Stimulated activated CD4-positive, alpha-beta T cell treated with anti-CD3 and anti-CD28 coated beads, TNF-alpha, amount 100 ng/mL, for 24 hours (primary cell): Measurements from ENCODE around the gene OR6C76.

Source experiments
- DNase-seq, 3 experiments: peaks; one replicate each; pipeline ENCODE4 v3.0.0-alpha.2; 2020; ENCODE audit warnings: low read depth in 3 of 3

The OR6C76 gene

DNA sequence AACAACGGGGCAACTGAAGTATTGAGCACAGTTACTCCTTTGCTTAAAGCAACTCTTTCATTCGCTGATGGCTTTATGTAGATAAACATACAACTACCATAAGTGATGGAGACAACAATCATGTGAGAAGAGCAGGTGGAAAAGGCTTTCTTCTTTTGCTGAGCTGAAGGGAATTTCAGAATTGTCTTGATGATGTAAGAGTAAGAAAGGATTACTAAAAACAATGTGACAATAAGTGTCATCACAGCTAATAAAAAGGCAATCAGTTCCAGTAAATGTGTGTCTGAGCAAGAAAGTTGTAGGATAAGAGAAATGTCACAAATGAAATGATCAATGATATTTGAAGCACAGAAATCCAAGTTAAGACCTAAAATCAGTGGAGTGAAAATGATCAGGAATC, 43.2 kb downstream of the OR6C76 start:
- DNase-seq = no peak

DNA sequence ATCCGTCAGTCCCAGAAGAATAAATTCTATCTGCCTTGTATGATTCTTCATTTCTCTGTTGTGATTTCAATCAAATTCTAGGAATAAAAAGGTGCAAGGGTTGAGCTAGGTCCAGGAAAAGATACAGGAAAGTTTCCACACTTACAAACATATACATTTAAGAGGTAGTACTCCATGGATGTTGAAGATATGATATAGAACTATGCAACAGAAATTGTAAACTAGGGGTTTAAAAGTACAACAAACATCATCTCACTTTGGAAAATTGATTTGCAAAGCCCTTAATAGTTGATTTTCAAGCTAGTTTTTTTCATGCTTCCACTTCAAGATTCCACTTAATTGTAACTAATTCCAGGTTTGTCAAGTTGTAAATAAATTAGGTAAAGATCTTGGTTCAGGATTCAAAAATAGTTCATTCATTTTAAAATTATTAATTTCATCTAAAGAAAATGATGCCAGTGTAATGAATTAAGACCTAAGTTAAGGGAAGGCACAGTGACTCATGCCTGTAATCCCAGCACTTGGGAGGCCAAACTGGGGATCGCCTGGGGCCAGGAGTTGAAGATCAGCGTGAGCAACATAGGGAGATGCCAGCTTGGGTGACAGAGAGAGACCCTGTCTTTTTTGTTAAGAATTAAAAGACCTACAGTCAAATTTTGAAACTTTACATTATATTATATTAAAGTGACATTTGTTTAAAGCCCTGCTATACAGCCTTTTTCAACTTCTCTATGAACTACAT, 44.2 kb downstream of the OR6C76 start, which contains the start of gene OR6C70:
OR6C70 (minus strand) TSS at position 51 of the 742 bp plus-strand sequence; CDS start at position 51, 0 bp downstream.
- no peak for DNase-seq

DNA sequence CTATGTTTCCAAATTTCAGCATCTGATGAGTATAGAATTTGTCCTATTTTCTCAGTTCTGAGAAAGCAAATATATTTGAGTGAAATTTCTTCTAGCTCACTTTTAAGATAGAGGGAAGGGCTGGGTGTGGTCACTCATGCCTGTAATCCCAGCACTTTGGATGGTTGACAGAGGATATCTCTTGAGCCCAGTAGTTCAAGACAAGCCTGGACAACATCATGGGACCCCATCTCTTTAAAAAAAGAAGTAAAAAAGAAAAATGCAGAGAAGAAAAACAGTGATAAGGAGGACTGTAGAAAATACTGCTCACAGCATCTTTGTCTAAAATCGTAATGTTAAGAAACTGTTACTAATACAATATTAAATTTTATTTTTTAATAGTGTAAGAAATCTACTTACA, 46.2 kb downstream of the OR6C76 start:
- no peak for DNase-seq
